ENCODE results near the gene ACP1.

ACP1 gene

GRCh38 chr2:309148-309953, 44.6 kb downstream of the ACP1 start:
- Histone ChIP-seq H3K27me3 (ENCODE audit: control insufficient read depth, low read length) (no peaks in the 10 kb centered on the region), H4K20me1 (ENCODE audit: control insufficient read depth, insufficient read depth, low read depth, low read length) (no peaks in the 10 kb centered on the region), H3K9me3 (ENCODE audit: control insufficient read depth, insufficient read depth, low read length) (no peaks in the 10 kb centered on the region), H3K79me2 (ENCODE audit: control insufficient read depth, low read length) (no peaks in the 10 kb centered on the region), H3F3A (ENCODE audit: control insufficient read depth, insufficient read depth) (no peaks in the 10 kb centered on the region), H3K36me3 (ENCODE audit: control insufficient read depth, low read length) (no peaks in the 10 kb centered on the region), H3K4me2 (ENCODE audit: low read length) (no peak overlapping the region), H3K9me2 (replicated peaks; ENCODE audit: control insufficient read depth, low read length) (no peaks in the 10 kb centered on the region), H3K27ac (ENCODE audit: low read depth, low read length) (no peak overlapping the region), H3K4me1 (ENCODE audit: control insufficient read depth, low read length) (peaks cover 2% of the 10 kb centered on the region; the same call in 1 of the 2 replicates), H3K4me3 (ENCODE audit: low read length) (no peak overlapping the region)
- TF ChIP-seq EZH2phosphoT487 (IDR thresholded peaks at IDR 0.05; ENCODE audit: borderline replicate concordance, low read length) (no peak), CTCF (IDR thresholded peaks at IDR 0.05; ENCODE audit: low read depth, low read length, poor library complexity, severe bottlenecking) (no peak)

GRCh38 chr2:309954-310510, 45.3 kb downstream of the ACP1 start:
- H4K20me1 ChIP-seq (ENCODE audit: control insufficient read depth, insufficient read depth, low read depth, low read length) = no peaks in the 10 kb centered on the region
- H3K4me1 ChIP-seq (ENCODE audit: control insufficient read depth, low read length) = no peaks in the 10 kb centered on the region
- no peaks in the 10 kb centered on the region for H3K27me3 ChIP-seq (ENCODE audit: control insufficient read depth, low read length)
- H3K4me2 ChIP-seq (ENCODE audit: low read length) = no peak overlapping the region
- H3K9me3 ChIP-seq (ENCODE audit: control insufficient read depth, insufficient read depth, low read length) = no peaks in the 10 kb centered on the region
- no peaks in the 10 kb centered on the region for H3K79me2 ChIP-seq (ENCODE audit: control insufficient read depth, low read length)
- no peak overlapping the region for H3K4me3 ChIP-seq (ENCODE audit: low read length)
- TF ChIP-seq CTCF (IDR thresholded peaks at IDR 0.05; ENCODE audit: low read depth, low read length, poor library complexity, severe bottlenecking) = no peak
- no peaks in the 10 kb centered on the region for H3K36me3 ChIP-seq (ENCODE audit: control insufficient read depth, low read length)
- H3F3A ChIP-seq (ENCODE audit: control insufficient read depth, insufficient read depth) = no peaks in the 10 kb centered on the region
- H3K9me2 ChIP-seq (replicated peaks; ENCODE audit: control insufficient read depth, low read length) = no peaks in the 10 kb centered on the region
- H3K27ac ChIP-seq (ENCODE audit: low read depth, low read length) = no peak overlapping the region

GRCh38 chr2:310994-311393, 46.2 kb downstream of the ACP1 start:
- H3K27ac ChIP-seq (ENCODE audit: low read depth, low read length) = no peak overlapping the region
- H3K27me3 ChIP-seq (ENCODE audit: control insufficient read depth, low read length) = no peaks in the 10 kb centered on the region
- no peak overlapping the region for H3K4me3 ChIP-seq (ENCODE audit: low read length)
- no peaks in the 10 kb centered on the region for H3F3A ChIP-seq (ENCODE audit: control insufficient read depth, insufficient read depth)
- H3K4me1 ChIP-seq (ENCODE audit: control insufficient read depth, low read length) = no peaks in the 10 kb centered on the region
- TF ChIP-seq EZH2phosphoT487 (IDR thresholded peaks at IDR 0.05; ENCODE audit: borderline replicate concordance, low read length) (no peak), CTCF (IDR thresholded peaks at IDR 0.05; ENCODE audit: low read depth, low read length, poor library complexity, severe bottlenecking) (no peak)
- H3K9me3 ChIP-seq (ENCODE audit: control insufficient read depth, insufficient read depth, low read length) = no peaks in the 10 kb centered on the region
- no peak overlapping the region for H3K4me2 ChIP-seq (ENCODE audit: low read length)
- no peaks in the 10 kb centered on the region for H3K36me3 ChIP-seq (ENCODE audit: control insufficient read depth, low read length)
- H4K20me1 ChIP-seq (ENCODE audit: control insufficient read depth, insufficient read depth, low read depth, low read length) = no peaks in the 10 kb centered on the region
- H3K9me2 ChIP-seq (replicated peaks; ENCODE audit: control insufficient read depth, low read length) = no peaks in the 10 kb centered on the region
- no peaks in the 10 kb centered on the region for H3K79me2 ChIP-seq (ENCODE audit: control insufficient read depth, low read length)

Data from DOHH2 (cell line).